ENCODE results near the gene TNNI2. TPM values are rescaled to one million over a fixed set of nuclear protein-coding genes. Genes with fewer than 3 reads are reported as not detected.

Gene TNNI2
- total and polyA plus RNA-seq, 7 donors, result 985 to 6,537 (median 2,859) TPM

DNA sequence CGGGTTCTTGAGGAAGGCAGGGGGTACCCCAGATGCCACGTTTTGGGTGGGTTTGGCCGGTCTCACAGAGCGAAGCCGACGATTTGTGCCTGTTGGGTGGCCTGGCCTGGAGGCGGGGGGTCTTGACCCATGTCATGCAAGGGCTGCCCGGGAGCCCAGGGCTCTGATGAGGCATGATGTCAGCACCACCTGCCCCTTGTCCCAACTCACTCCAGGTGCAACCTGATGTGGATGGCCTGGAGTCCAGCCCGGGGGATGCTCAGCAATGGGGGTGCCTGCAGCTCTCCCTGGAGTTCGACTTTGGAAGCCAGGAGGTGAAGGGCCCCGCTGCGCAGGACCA is 3.1 kb upstream of the TNNI2 start:
- Histone ChIP-seq H3K4me3 (no peak overlapping the region), H3K36me3 (ENCODE audit: insufficient read depth in 1 of 2, low read depth in 1 of 2) (no peaks in the 10 kb centered on the region), H3K27me3 (ENCODE audit: insufficient read depth in 3 of 3, low read length in 2 of 3) (no peaks in the 10 kb centered on the region), H3K4me1 (peaks cover 11% of the 10 kb centered on the region), H3K9me3 (no peaks in the 10 kb centered on the region), H3K27ac (no peak overlapping the region)
- 84 to 93% (median 89%) methylated on average over 12 of the region's 12 CpGs for WGBS, 3 donors
- ATAC-seq, result no peak
- intact Hi-C loops (cut with DNase I), result loop anchor here (2.0 to 10.0 kb wide), 4 partner anchors 47 to 317 kb away; no protein-coding TSS in a partner anchor
- TF ChIP-seq, protein P1, sequence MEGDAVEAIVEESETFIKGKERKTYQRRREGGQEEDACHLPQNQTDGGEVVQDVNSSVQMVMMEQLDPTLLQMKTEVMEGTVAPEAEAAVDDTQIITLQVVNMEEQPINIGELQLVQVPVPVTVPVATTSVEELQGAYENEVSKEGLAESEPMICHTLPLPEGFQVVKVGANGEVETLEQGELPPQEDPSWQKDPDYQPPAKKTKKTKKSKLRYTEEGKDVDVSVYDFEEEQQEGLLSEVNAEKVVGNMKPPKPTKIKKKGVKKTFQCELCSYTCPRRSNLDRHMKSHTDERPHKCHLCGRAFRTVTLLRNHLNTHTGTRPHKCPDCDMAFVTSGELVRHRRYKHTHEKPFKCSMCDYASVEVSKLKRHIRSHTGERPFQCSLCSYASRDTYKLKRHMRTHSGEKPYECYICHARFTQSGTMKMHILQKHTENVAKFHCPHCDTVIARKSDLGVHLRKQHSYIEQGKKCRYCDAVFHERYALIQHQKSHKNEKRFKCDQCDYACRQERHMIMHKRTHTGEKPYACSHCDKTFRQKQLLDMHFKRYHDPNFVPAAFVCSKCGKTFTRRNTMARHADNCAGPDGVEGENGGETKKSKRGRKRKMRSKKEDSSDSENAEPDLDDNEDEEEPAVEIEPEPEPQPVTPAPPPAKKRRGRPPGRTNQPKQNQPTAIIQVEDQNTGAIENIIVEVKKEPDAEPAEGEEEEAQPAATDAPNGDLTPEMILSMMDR (IDR thresholded peaks at IDR 0.05), result no peak
- DNase-seq, result peak in 1 of 2 donors; percentile 46

DNA sequence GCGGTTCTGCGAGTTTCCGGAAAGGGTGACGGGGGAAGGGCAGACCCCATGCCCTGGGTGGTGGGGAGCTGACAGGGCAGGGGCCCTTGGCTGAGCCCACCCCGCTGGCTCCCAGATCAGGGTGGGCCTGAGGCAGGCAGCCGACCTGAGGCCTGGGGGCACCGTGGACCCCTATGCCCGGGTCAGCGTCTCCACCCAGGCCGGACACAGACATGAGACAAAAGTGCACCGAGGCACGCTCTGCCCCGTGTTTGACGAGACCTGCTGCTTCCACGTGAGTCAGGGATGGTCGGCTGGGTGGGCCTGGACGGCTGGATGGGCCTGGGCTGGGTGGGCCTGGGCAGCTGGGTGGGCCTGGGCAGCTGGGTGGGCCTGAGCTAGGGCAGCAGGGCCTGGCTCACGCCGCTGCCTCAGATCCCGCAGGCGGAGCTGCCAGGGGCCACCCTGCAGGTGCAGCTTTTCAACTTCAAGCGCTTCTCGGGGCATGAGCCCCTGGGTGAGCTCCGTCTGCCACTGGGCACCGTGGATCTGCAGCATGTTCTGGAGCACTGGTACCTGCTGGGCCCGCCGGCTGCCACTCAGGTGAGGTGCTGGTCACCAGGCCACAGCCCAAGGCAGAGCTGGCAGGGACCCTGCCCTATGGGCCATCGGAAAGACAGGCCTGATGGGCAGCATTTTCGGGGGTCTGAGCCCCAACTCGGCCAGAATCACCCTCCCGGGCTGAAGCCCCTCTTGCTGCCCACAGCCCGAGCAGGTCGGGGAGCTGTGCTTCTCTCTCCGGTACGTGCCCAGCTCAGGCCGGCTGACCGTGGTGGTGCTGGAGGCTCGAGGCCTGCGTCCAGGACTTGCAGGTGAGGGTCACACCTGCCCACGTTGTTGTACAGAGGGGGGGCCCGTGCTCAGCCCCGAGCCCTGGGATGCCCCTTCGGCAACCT is 2.5 kb upstream of the TNNI2 start:
- H3K27ac ChIP-seq, result no peak overlapping the region
- H3K36me3 ChIP-seq (ENCODE audit: insufficient read depth in 1 of 2, low read depth in 1 of 2), result peaks cover 0 to under 1% of the 10 kb centered on the region in 2 donors
- H3K27me3 ChIP-seq (ENCODE audit: insufficient read depth in 3 of 3, low read length in 2 of 3), result no peaks in the 10 kb centered on the region
- TF ChIP-seq, protein P1 (IDR thresholded peaks at IDR 0.05), result no peak
- intact Hi-C loops (cut with DNase I), result loop anchor here (2.0 to 10.0 kb wide), 4 partner anchors 46 to 317 kb away; no protein-coding TSS in a partner anchor
- no peak overlapping the region for H3K4me3 ChIP-seq
- H3K9me3 ChIP-seq, result no peaks in the 10 kb centered on the region
- ATAC-seq, result no peak
- peaks cover 11% of the 10 kb centered on the region for H3K4me1 ChIP-seq
- peak in 1 of 2 donors; percentile 58 for DNase-seq
- 91 to 95% (median 93%) methylated on average over 42 to 43 of the region's 43 CpGs for WGBS, 3 donors

DNA sequence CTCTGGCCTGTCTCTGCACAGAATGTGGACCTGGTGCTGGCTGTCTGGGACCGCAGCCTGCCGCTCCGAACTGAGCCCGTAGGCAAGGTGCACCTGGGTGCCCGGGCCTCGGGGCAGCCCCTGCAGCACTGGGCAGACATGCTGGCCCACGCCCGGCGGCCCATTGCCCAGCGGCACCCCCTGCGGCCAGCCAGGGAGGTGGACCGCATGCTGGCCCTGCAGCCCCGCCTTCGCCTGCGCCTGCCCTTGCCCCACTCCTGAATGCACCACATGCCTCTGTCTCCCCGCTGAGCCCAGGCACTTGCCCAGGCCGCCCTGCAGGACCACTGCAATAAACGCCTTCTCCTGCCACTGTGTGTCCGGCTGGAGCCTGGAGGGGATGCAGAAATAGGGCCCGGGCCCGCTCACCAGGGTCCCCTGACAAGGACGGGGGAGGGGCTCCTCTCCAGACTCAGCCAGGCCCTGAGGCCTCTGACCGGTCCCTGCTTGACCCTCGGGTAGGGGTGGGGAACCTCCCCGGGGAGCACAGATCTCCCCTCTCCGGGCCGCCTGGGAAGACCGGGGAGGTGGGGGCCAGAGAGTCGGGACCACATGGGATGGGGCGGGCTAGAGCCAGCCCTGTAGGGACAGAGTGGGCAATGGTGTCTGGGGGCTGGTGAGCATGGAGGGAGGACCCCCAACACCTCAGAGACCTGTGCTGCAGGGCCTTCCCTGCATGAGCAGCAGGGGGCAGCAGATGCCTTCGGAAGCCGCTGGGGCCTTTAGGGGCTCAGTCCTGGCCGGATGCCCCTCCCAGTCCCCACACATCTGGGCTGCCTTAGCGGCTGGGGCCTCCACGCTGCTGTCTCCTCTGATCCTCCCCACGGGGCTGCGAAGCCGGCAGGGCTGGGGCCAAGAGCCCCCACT is 1.4 kb upstream of the TNNI2 start:
- Histone ChIP-seq H3K27ac (peak overlapping the region; percentile 93), H3K36me3 (ENCODE audit: insufficient read depth in 1 of 2, low read depth in 1 of 2) (peaks cover 0 to 7% of the 10 kb centered on the region in 2 donors), H3K4me3 (peak overlapping the region; percentile 28), H3K4me1 (peaks cover 11% of the 10 kb centered on the region), H3K9me3 (no peaks in the 10 kb centered on the region), H3K27me3 (ENCODE audit: insufficient read depth in 3 of 3, low read length in 2 of 3) (no peaks in the 10 kb centered on the region)
- WGBS, 3 donors, result 48 to 65% (median 48%) methylated on average over 35 to 38 of the region's 38 CpGs
- intact Hi-C loops (cut with DNase I), result loop anchor here (1.0 to 10.0 kb wide), 5 partner anchors 45 to 315 kb away; no protein-coding TSS in a partner anchor
- TF ChIP-seq, protein P1 (IDR thresholded peaks at IDR 0.05), result peak; percentile 88
- DNase-seq (peak; percentile 75 to 90), ATAC-seq (peak; percentile 34 to 60 (median 48))

DNA sequence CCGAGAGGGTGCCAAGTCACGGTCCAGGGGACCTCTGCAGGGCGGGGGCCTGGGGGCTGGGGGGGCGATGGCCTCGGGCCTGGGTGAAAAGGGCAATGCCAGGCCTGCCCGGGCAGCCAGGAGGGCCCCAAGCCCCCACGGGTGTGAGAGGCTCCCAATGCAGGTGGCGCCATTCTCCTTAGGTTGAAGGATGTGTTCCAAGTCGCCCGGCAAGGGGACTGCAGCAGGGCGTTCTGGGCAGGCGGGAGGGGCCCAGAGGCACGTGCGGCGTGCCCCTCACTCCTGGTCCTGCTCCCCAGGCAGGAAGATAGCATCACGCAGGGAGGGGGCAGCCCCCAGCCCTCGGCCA is 730 bp upstream of the TNNI2 start:
- H3K27ac ChIP-seq, result peak overlapping the region; percentile 93
- TF ChIP-seq, protein P1 (IDR thresholded peaks at IDR 0.05), result no peak
- intact Hi-C loops (cut with DNase I), result loop anchor here (1.0 to 10.0 kb wide), 4 partner anchors 44 to 314 kb away; no protein-coding TSS in a partner anchor
- DNase-seq, result no peak
- peaks cover 0 to 7% of the 10 kb centered on the region in 2 donors for H3K36me3 ChIP-seq (ENCODE audit: insufficient read depth in 1 of 2, low read depth in 1 of 2)
- H3K4me3 ChIP-seq, result peak overlapping the region; percentile 28
- ATAC-seq, result no peak
- no peaks in the 10 kb centered on the region for H3K27me3 ChIP-seq (ENCODE audit: insufficient read depth in 3 of 3, low read length in 2 of 3)
- peaks cover 11% of the 10 kb centered on the region for H3K4me1 ChIP-seq
- 32 to 43% (median 38%) methylated on average over 10 to 17 of the region's 17 CpGs for WGBS, 3 donors
- no peaks in the 10 kb centered on the region for H3K9me3 ChIP-seq

Measured in psoas muscle (tissue), 8 donors.